Peyer's patch (tissue), 4 donors: Measurements from ENCODE around the gene ADCY2. TPM values are rescaled to one million over a fixed set of nuclear protein-coding genes. Genes with fewer than 3 reads are reported as not detected.
A peak's percentile ranks its signal among the peaks of the same experiment; 100 is the strongest.

Experiments used
- DNase-seq, 3 donors: peaks; one replicate each; pipeline ENCODE4 v3.0.0-alpha.2; 2017 to 2019
- H3K27ac ChIP-seq, 4 donors: fragments of 200-600 bp; sonication (generic); one replicate each; pipeline ENCODE4 v1.5.1; 2016 to 2019
- H3K27me3 ChIP-seq, 2 donors: fragments of 200-600 bp; sonication (generic); one replicate each; pipeline ENCODE4 v1.5.1; 2019
- H3K36me3 ChIP-seq, 3 donors: fragments of 200-600 bp; sonication (generic); one replicate each; pipeline ENCODE4 v1.5.1; 2016 to 2019
- H3K4me1 ChIP-seq, 4 donors: fragments of 200-600 bp; sonication (generic); one replicate each; pipeline ENCODE4 v1.5.1; 2016 to 2019
- H3K4me3 ChIP-seq, 4 donors: fragments of 200-600 bp; sonication (generic); 1 replicate in 3 of 4; 2 replicates in 1 of 4; pipeline ENCODE4 v1.5.1; 2016 to 2019; ENCODE audit warnings: mild to moderate bottlenecking in 1 of 4
- H3K9me3 ChIP-seq, 4 donors: fragments of 200-600 bp; sonication (generic); one replicate each; pipeline ENCODE4 v1.5.1; 2016 to 2019; ENCODE audit warnings: mild to moderate bottlenecking in 1 of 4
- POLR2A ChIP-seq, 2 donors: fragments of 450-650 bp; IDR thresholded peaks; one replicate each; pipeline ENCODE4 v1.5.1; 2017; ENCODE audit warnings: antibody characterized with exemption in 2 of 2, mild to moderate bottlenecking in 2 of 2, moderate library complexity in 2 of 2
- total RNA-seq, 4 donors: library from RNA; depleted of rRNA; stranded (reverse); fragments of >200 nt; gene quantifications; one replicate each; pipeline ENCODE4 v1.1.0, GENCODE V29; 2016
- TF ChIP-seq, protein P1 (sequence below), 6 experiments: fragments of 450-650 bp in 4 of 6; fragments of 200-600 bp in 2 of 6; sonication (generic) in 1 of 6; IDR thresholded peaks; one replicate each; pipeline ENCODE4 v1.5.1; 2017 to 2019; ENCODE audit warnings: antibody characterized with exemption in 6 of 6, mild to moderate bottlenecking in 3 of 6, moderate library complexity in 1 of 6

Gene ADCY2
- total RNA-seq, 4 donors from 2014 or later, result 0.53 to 12.4 (median 5.1) TPM

DNA sequence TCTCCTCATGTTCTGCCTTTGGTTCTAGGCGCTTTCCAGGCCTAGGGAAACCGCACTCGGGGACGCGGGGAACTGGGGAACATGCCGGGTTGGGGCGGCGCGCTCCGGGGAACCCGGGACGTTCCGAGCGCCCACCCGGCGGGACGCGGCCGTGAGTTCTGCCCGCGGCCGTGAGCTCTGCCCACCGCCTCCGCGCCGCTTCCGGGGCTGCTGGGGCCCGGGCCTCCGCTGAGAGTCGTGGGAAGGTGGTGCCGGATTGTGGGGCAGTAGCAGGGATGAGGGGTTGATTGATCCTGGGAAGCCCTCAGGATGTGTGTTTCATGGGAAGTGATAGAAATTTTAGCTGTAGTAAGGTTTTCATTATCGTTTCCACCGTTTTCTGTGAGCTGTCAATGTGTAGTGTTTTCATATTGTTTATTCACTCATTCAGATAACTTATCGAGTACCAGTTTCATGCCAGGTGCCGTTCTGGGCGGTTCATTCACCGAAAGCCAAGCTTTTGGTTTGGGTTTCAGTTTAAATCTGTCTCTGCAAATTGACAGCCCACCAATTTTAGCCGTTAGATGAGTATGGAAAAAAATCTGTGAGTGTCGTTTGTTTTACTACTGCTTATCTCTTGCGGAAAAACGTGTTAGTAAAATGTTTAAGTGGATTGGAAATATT lies 473.7 kb downstream of the ADCY2 start:
- Histone ChIP-seq H3K27ac (peak overlapping the region; percentile 76 to 88 (median 86)), H3K9me3 (no peaks in the 10 kb centered on the region), H3K4me1 (peaks cover 0 to 33% (median 9%) of the 10 kb centered on the region in 4 donors), H3K4me3 (peak overlapping the region; percentile 83 to 99 (median 94)), H3K27me3 (no peaks in the 10 kb centered on the region), H3K36me3 (peaks cover 0 to 13% (median 0%) of the 10 kb centered on the region in 3 donors)
- DNase-seq, result peak in 1 of 3 donors; percentile 55
- TF ChIP-seq, protein P1, sequence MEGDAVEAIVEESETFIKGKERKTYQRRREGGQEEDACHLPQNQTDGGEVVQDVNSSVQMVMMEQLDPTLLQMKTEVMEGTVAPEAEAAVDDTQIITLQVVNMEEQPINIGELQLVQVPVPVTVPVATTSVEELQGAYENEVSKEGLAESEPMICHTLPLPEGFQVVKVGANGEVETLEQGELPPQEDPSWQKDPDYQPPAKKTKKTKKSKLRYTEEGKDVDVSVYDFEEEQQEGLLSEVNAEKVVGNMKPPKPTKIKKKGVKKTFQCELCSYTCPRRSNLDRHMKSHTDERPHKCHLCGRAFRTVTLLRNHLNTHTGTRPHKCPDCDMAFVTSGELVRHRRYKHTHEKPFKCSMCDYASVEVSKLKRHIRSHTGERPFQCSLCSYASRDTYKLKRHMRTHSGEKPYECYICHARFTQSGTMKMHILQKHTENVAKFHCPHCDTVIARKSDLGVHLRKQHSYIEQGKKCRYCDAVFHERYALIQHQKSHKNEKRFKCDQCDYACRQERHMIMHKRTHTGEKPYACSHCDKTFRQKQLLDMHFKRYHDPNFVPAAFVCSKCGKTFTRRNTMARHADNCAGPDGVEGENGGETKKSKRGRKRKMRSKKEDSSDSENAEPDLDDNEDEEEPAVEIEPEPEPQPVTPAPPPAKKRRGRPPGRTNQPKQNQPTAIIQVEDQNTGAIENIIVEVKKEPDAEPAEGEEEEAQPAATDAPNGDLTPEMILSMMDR (IDR thresholded peaks at IDR 0.05), result no peak
- TF ChIP-seq POLR2A (IDR thresholded peaks at IDR 0.05), result no peak

DNA sequence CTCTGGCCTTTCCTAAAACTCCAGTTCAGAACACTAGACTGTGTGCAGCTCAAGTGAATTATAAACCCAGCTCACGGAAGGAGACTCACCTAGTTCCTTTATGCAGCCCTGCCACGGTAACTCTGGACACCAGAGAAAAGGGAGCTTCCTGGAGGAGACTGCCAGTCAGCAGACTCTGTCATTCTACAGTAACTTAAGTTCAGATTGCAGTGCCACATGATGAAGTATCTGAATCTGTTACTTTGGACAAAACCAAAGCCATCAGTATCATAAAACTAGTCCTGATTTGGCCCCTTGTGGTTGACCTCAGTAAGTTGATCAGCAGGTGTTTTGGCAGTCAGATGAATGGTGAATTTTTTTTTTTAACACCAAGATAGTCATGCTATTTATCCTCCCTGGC lies 475.7 kb downstream of the ADCY2 start:
- Histone ChIP-seq H3K4me1 (peaks cover 0 to 27% (median 9%) of the 10 kb centered on the region in 4 donors), H3K27ac (no peak overlapping the region), H3K36me3 (peaks cover 0 to 24% (median 0%) of the 10 kb centered on the region in 3 donors), H3K4me3 (no peak overlapping the region), H3K27me3 (no peaks in the 10 kb centered on the region), H3K9me3 (no peaks in the 10 kb centered on the region)
- TF ChIP-seq, protein P1 (IDR thresholded peaks at IDR 0.05), result peak in 1 of 6 experiments; percentile 8
- no peak for TF ChIP-seq POLR2A (IDR thresholded peaks at IDR 0.05)
- DNase-seq, result no peak

DNA sequence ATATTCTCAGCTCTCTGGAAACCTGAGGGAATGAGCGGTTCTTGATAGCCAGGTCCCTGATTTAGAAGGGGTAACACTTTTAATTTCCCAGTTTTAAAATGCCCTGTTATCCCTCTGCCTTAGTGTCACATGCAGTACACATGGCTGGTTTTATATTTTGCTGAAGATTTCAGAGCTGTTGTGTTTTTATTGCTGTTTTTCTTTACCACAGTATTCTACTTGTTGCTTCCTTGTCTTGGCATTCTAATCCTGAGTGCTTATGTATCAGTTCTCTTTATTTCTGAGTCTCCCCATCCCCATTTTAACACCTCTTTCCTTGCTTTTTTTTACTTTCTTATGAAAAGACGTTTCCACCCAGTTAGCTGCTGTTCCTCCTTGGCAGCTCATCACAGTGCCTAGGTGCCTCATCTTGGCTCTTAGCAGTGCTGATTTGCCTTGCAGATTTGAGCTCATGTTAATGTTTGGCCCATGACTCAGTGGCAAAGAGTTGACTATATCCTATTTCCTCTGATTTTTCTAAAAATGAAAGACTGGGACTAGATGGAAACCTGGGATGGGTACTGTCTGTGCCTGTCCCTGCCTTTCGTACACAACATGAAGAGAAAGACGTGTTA lies 476.7 kb downstream of the ADCY2 start:
- Histone ChIP-seq H3K36me3 (peaks cover 0 to 29% (median 0%) of the 10 kb centered on the region in 3 donors), H3K27ac (no peak overlapping the region), H3K4me3 (no peak overlapping the region), H3K4me1 (peaks cover 0 to 21% (median 9%) of the 10 kb centered on the region in 4 donors), H3K9me3 (no peaks in the 10 kb centered on the region), H3K27me3 (no peaks in the 10 kb centered on the region)
- no peak for TF ChIP-seq POLR2A (IDR thresholded peaks at IDR 0.05)
- TF ChIP-seq, protein P1 (IDR thresholded peaks at IDR 0.05), result no peak
- no peak for DNase-seq

DNA sequence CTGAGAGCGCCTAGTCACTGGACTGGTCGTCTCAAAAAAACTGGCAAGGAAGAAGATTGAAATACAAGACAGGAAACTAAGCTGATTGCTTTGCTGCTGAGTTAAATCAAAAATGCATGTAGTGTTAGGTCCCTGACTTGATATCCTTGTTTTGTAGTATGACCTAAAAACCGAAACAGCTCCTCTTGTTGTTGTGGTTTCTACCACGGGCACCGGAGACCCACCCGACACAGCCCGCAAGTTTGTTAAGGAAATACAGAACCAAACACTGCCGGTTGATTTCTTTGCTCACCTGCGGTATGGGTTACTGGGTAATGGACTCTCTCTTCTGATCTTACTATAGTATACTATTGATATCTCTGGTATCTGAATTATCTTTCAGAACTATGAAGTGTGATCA lies 477.3 kb downstream of the ADCY2 start:
- DNase-seq, result no peak
- no peak overlapping the region for H3K4me3 ChIP-seq
- no peak overlapping the region for H3K27ac ChIP-seq
- H3K4me1 ChIP-seq, result peaks cover 0 to 25% (median 9%) of the 10 kb centered on the region in 4 donors
- peaks cover 0 to 35% (median 0%) of the 10 kb centered on the region in 3 donors for H3K36me3 ChIP-seq
- TF ChIP-seq, protein P1 (IDR thresholded peaks at IDR 0.05), result no peak
- no peak for TF ChIP-seq POLR2A (IDR thresholded peaks at IDR 0.05)
- no peaks in the 10 kb centered on the region for H3K27me3 ChIP-seq
- no peaks in the 10 kb centered on the region for H3K9me3 ChIP-seq

DNA sequence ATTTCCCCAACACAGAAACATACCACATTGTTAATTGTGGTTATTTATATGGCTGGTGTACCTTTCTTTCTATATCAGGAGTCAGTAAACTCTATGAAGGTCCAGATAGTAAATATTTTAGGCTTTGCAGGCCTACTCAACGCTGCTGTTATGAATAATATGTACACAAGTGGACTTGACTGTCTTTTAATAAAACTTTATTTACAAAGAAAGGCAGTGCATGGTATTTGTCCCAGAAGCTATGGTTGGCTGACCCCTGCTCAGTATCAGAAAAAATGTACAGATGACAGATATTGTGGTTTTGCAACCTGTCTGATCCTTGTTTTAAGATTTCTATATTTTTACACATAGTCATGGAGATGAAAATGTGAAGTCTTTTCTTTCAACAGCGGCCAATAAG lies 478.7 kb downstream of the ADCY2 start:
- Histone ChIP-seq H3K36me3 (peaks cover 0 to 44% (median 0%) of the 10 kb centered on the region in 3 donors), H3K4me1 (peaks cover 0 to 37% (median 9%) of the 10 kb centered on the region in 4 donors), H3K27ac (no peak overlapping the region)

More for the DNA sequence above, 478.7 kb downstream of the ADCY2 start:
- no peaks in the 10 kb centered on the region for H3K9me3 ChIP-seq
- H3K4me3 ChIP-seq, result no peak overlapping the region
- no peaks in the 10 kb centered on the region for H3K27me3 ChIP-seq
- DNase-seq, result no peak
- no peak for TF ChIP-seq POLR2A (IDR thresholded peaks at IDR 0.05)
- TF ChIP-seq, protein P1 (IDR thresholded peaks at IDR 0.05), result no peak
